GM12878 (cell line): Measurements from ENCODE around the gene UGT2B11. TPM values are rescaled to one million over a fixed set of nuclear protein-coding genes. Genes with fewer than 3 reads are reported as not detected.
"Not testable (repeated sequence)": the region's sequence is repeated elsewhere in the genome, so short reads cannot be mapped to it uniquely, and the experiment has no call there.

Experiments used
- ATAC-seq: fragments of 200-7000 bp; cut with Tn5 transposase; 3 replicates; pipeline ENCODE4 v1.9.1; 2020; ENCODE audit warnings: mild to moderate bottlenecking, moderate library complexity
- BruUV-seq: library from RNA; stranded (reverse); fragments of 400-500 nt; replicated peaks from 2 replicates; lab custom pipeline; 2021; lab: Mats Ljungman, UMichigan
- CTCF ChIA-PET: fragments of 300-600 bp; sonication (Branson Sonifier 250); formaldehyde crosslinking; extraction: SDS; loops from one replicate; lab custom pipeline; 2021; ENCODE audit warnings: inconsistent platforms; lab: Yijun Ruan, JAX
- POLR2A ChIA-PET: fragments of 350-600 bp; formaldehyde crosslinking; extraction: SDS; loops from one replicate; lab custom pipeline; 2021; ENCODE audit warnings: inconsistent platforms; lab: Charles Lee
- RAD21 ChIA-PET: fragments of 300-600 bp; sonication (Branson Sonifier 250); formaldehyde crosslinking; loops from one replicate; lab custom pipeline; 2023; ENCODE audit warnings: antibody characterized with exemption; ENCODE audit not compliant: unreplicated experiment; lab: Charles Lee
- SMC1A ChIA-PET: fragments of 300-600 bp; sonication (Branson Sonifier 250); formaldehyde crosslinking; loops from one replicate; lab custom pipeline; 2023; ENCODE audit not compliant: unreplicated experiment, uncharacterized antibody; lab: Charles Lee
- DNase-seq: peaks from one replicate; pipeline ENCODE4 v3.0.0-alpha.2; 2011; ENCODE audit warnings: low read depth, low spot score
- FAIRE-seq: peaks from 3 replicates; lab custom pipeline; 2011; peaks lifted over from hg19 to GRCh38; lab: Jason Lieb, UNC
- H2AFZ ChIP-seq: 2 replicates; pipeline ENCODE4 v1.6.0; 2011; ENCODE audit warnings: low read depth, low read length, control low read depth; ENCODE audit not compliant: control insufficient read depth
- H3K27ac ChIP-seq: 2 replicates; pipeline ENCODE4 v1.5.1; 2011; ENCODE audit warnings: control low read depth; ENCODE audit not compliant: control insufficient read depth, insufficient read depth
- H3K27me3 ChIP-seq, 2 experiments: replicated peaks in 1 of 2; 2 replicates each; pipeline versions ENCODE4 v1.6.0 to v1.6.1; 2011; ENCODE audit warnings: low read length in 1 of 2; ENCODE audit not compliant: control insufficient read depth in 2 of 2, insufficient read depth in 2 of 2
- H3K36me3 ChIP-seq, 2 experiments: 2 replicates each; pipeline ENCODE4 v1.5.1; 2011; ENCODE audit warnings: low read length in 1 of 2; ENCODE audit not compliant: control insufficient read depth in 2 of 2, insufficient read depth in 2 of 2
- H3K4me1 ChIP-seq: 2 replicates; pipeline ENCODE4 v1.6.1; 2011; ENCODE audit warnings: mild to moderate bottlenecking, low read length, moderate library complexity, mixed read lengths; ENCODE audit not compliant: control insufficient read depth, insufficient read depth
- H3K4me2 ChIP-seq: 2 replicates; pipeline ENCODE4 v1.6.0; 2011; ENCODE audit warnings: control low read depth; ENCODE audit not compliant: control insufficient read depth, insufficient read depth
- H3K4me3 ChIP-seq: fragments of 200-600 bp; sonication (generic); 2 replicates; pipeline ENCODE4 v1.5.1; 2016
- H3K79me2 ChIP-seq: 2 replicates; pipeline ENCODE4 v1.6.0; 2011; ENCODE audit warnings: low read length; ENCODE audit not compliant: control insufficient read depth, insufficient read depth
- H3K9ac ChIP-seq: 2 replicates; pipeline ENCODE4 v1.8.0; 2011; ENCODE audit warnings: low read length, control low read depth, mixed read lengths; ENCODE audit not compliant: control insufficient read depth, insufficient read depth
- H3K9me3 ChIP-seq: replicated peaks from 3 replicates; pipeline ENCODE4 v1.5.1; 2011; ENCODE audit warnings: mild to moderate bottlenecking, low read length; ENCODE audit not compliant: control insufficient read depth, insufficient read depth
- H4K20me1 ChIP-seq: 2 replicates; pipeline ENCODE4 v1.6.0; 2011; ENCODE audit not compliant: control insufficient read depth, insufficient read depth
- E2F4 ChIP-seq: IDR thresholded peaks from 2 replicates; pipeline ENCODE4 v1.6.1; 2012; ENCODE audit warnings: low read depth, low read length, improper control_type of control experiment
- EP300 ChIP-seq, 2 experiments: fragments of 150-350 bp in 1 of 2; IDR thresholded peaks; 2 replicates each; pipeline ENCODE4 v1.6.1; 2011 to 2012; ENCODE audit warnings: low read depth in 2 of 2, low read length in 2 of 2, borderline replicate concordance in 1 of 2, improper control_type of control experiment in 1 of 2, inconsistent platforms in 1 of 2; ENCODE audit not compliant: control insufficient read depth in 1 of 2
- FOXM1 ChIP-seq: IDR thresholded peaks from 2 replicates; pipeline ENCODE4 v1.6.1; 2012; ENCODE audit warnings: low read depth, mild to moderate bottlenecking, inconsistent platforms, low read length, moderate library complexity
- JUNB ChIP-seq: IDR thresholded peaks from 2 replicates; pipeline ENCODE4 v1.6.1; 2016; ENCODE audit warnings: antibody characterized with exemption, mild to moderate bottlenecking
- NR2C1 ChIP-seq: fragments of 450-650 bp; IDR thresholded peaks from 2 replicates; pipeline ENCODE4 v1.6.1; 2017; ENCODE audit warnings: antibody characterized with exemption, mild to moderate bottlenecking, moderate library complexity
- ZBED1 ChIP-seq: IDR thresholded peaks from 2 replicates; pipeline ENCODE4 v1.6.1; 2016; ENCODE audit warnings: borderline replicate concordance
- ZNF384 ChIP-seq: IDR thresholded peaks from 2 replicates; pipeline ENCODE4 v1.6.1; 2012; ENCODE audit warnings: low read depth, mild to moderate bottlenecking, low read length, improper control_type of control experiment, borderline replicate concordance
- whole genome bisulfite sequencing: methylation state at CpG from one replicate; pipeline ENCODE4 v1.1.6; 2016; ENCODE audit warnings: low lambda C conversion rate; ENCODE audit not compliant: insufficient replicate concordance, insufficient coverage; ENCODE audit errors: missing lambda C conversion rate; 5-methylcytosine and 5-hydroxymethylcytosine counted together
- in situ Hi-C: fragments of 300-500 bp; cut with MboI; formaldehyde crosslinking; loops from 9 replicates; pipeline ENCODE4 v1.14.3; 2018; ENCODE audit warnings: mixed read lengths
- intact Hi-C: fragments of 100-400 bp; cut with micrococcal nuclease; formaldehyde crosslinking; loops from one replicate; pipeline ENCODE4 v1.14.2; 2022; ENCODE audit not compliant: unreplicated experiment
- polyA plus RNA-seq, 11 experiments: library from polyadenylated mRNA; depleted of rRNA in 4 of 11; unstranded in 6 of 11; stranded (reverse) in 5 of 11; fragments of >200 nt; fragmentation: Nextera tagmentation in 4 of 11; fragmentation: Illumina TruSeq in 1 of 11; extraction: Ambion mirVana in 4 of 11; extraction: Trizol in 1 of 11; gene quantifications; 1 replicate in 1 of 11; 2 replicates in 10 of 11; pipeline versions ENCODE4 v1.2.1 to v1.2.3, GENCODE V29; 2011 to 2016; ENCODE audit warnings: inconsistent platforms in 2 of 11, missing spikeins in 2 of 11, low read depth in 1 of 11
- total RNA-seq, 4 experiments: library from RNA; depleted of rRNA in 3 of 4; stranded (reverse); fragments of >200 nt in 3 of 4; fragmentation: Illumina TruSeq in 1 of 4; extraction: Trizol in 1 of 4; gene quantifications; 2 replicates each; pipeline versions ENCODE4 v1.2.1 to v1.2.3, GENCODE V29; 2013 to 2021
- TF ChIP-seq, protein P1 (sequence below): IDR thresholded peaks from 2 replicates; pipeline ENCODE4 v1.6.1; 2012; ENCODE audit warnings: improper control_type of control experiment, low read depth, low read length; ENCODE audit not compliant: insufficient replicate concordance

UGT2B11 gene
- total and polyA plus RNA-seq, 10 of the 15 experiments (the other 5 are each of a cell fraction or from before 2014, with no cell fraction given) = not detected

- no peak for TF ChIP-seq E2F4
- TF ChIP-seq, all 136 proteins: peak for 0
Observed at GRCh38 chr4:69239092-69239491, 24.5 kb upstream of the UGT2B11 start (continued).

DNA sequence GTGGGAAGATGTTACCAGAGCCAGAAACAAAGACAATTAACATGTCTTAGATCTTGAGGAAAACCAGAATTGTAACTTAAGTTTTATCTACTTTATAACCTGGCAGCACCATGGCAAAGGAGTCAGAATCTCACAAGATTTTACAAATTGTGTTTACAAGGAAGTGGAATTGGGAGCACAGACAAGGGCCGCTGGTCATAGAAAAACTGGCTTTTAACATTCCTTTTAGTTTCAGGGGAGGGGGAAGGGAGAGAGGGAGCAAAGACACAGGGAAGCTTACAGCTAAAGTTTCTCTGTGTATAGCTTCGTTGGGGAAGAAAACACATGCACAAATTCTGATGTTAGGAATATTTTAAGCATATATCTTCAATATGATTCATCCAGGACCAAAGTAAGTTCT lies 10.3 kb upstream of the UGT2B11 start:
- WGBS = 6% methylated on average over 2 of the region's 2 CpGs
- no TSS peak for BruUV-seq
- DNase-seq (no peak), ATAC-seq (no peak), FAIRE-seq (no peak)
- SMC1A ChIA-PET = no interaction called here
- H3K9me3 ChIP-seq = no peaks in the 10 kb centered on the region
- CTCF ChIA-PET = no interaction called here
- POLR2A ChIA-PET = no interaction called here
- no peaks in the 10 kb centered on the region for H4K20me1 ChIP-seq
- in situ Hi-C loops (no loop called here), intact Hi-C loops (loop anchor here (5.0 kb wide), 1 partner anchor 47 kb away; no protein-coding TSS in a partner anchor)
- no peaks in the 10 kb centered on the region for H3K36me3 ChIP-seq
- no peaks in the 10 kb centered on the region for H3K79me2 ChIP-seq
- RAD21 ChIA-PET = no interaction called here
- H3K4me3 ChIP-seq = no peak overlapping the region
- no peak overlapping the region for H2AFZ ChIP-seq
- no peak overlapping the region for H3K4me2 ChIP-seq
- no peaks in the 10 kb centered on the region for H3K4me1 ChIP-seq
- H3K9ac ChIP-seq = no peak overlapping the region
- no peaks in the 10 kb centered on the region for H3K27me3 ChIP-seq
- H3K27ac ChIP-seq = no peak overlapping the region
- TF ChIP-seq ZNF384 = no peak
- TF ChIP-seq, protein P1, sequence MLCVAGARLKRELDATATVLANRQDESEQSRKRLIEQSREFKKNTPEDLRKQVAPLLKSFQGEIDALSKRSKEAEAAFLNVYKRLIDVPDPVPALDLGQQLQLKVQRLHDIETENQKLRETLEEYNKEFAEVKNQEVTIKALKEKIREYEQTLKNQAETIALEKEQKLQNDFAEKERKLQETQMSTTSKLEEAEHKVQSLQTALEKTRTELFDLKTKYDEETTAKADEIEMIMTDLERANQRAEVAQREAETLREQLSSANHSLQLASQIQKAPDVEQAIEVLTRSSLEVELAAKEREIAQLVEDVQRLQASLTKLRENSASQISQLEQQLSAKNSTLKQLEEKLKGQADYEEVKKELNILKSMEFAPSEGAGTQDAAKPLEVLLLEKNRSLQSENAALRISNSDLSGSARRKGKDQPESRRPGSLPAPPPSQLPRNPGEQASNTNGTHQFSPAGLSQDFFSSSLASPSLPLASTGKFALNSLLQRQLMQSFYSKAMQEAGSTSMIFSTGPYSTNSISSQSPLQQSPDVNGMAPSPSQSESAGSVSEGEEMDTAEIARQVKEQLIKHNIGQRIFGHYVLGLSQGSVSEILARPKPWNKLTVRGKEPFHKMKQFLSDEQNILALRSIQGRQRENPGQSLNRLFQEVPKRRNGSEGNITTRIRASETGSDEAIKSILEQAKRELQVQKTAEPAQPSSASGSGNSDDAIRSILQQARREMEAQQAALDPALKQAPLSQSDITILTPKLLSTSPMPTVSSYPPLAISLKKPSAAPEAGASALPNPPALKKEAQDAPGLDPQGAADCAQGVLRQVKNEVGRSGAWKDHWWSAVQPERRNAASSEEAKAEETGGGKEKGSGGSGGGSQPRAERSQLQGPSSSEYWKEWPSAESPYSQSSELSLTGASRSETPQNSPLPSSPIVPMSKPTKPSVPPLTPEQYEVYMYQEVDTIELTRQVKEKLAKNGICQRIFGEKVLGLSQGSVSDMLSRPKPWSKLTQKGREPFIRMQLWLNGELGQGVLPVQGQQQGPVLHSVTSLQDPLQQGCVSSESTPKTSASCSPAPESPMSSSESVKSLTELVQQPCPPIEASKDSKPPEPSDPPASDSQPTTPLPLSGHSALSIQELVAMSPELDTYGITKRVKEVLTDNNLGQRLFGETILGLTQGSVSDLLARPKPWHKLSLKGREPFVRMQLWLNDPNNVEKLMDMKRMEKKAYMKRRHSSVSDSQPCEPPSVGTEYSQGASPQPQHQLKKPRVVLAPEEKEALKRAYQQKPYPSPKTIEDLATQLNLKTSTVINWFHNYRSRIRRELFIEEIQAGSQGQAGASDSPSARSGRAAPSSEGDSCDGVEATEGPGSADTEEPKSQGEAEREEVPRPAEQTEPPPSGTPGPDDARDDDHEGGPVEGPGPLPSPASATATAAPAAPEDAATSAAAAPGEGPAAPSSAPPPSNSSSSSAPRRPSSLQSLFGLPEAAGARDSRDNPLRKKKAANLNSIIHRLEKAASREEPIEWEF = no peak
- no peak for TF ChIP-seq EP300 (IDR thresholded peaks at IDR 0.05; ENCODE audit: borderline replicate concordance in 1 of 2, control insufficient read depth in 1 of 2, low read depth in 2 of 2, low read length in 2 of 2)
- no peak for TF ChIP-seq FOXM1
- TF ChIP-seq NR2C1 = no peak
- no peak for TF ChIP-seq ZBED1
- no peak for TF ChIP-seq JUNB

DNA sequence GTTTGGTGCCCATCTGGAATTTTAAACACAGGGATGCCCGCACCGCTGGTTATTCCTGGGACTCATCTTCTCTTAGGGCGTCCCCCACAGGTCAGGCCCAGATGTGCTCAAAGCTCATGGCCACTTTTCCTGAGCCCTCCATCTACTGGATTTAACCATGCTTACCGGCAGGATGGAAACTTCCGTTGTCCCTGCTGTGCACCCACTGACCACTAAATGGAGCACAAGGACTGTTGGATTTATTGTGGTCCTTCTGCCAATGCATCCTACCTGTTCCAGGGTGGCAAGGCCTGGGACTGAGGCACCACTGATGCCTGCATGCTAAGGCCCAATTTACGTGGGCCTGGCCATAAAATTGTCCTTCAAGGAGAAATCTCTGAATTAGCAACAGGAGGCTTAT lies 8.7 kb upstream of the UGT2B11 start:
- 42% methylated on average over 6 of the region's 6 CpGs for WGBS
- SMC1A ChIA-PET, CTCF ChIA-PET: not testable (repeated sequence)

More for the DNA sequence above, 8.7 kb upstream of the UGT2B11 start:
- H3K4me3 ChIP-seq, H4K20me1 ChIP-seq, ATAC-seq, H3K4me1 ChIP-seq, H3K27me3 ChIP-seq, H3K36me3 ChIP-seq, DNase-seq, H3K79me2 ChIP-seq, H3K9me3 ChIP-seq, H3K9ac ChIP-seq, H3K4me2 ChIP-seq, H3K27ac ChIP-seq, POLR2A ChIA-PET, RAD21 ChIA-PET, H2AFZ ChIP-seq, BruUV-seq, in situ Hi-C loops, FAIRE-seq: not testable (repeated sequence)
- intact Hi-C loops = loop anchor here (5.0 kb wide), 1 partner anchor 49 kb away; no protein-coding TSS in a partner anchor
